ENCODE measurements around the gene EMC8. TPM values are rescaled to one million over a fixed set of nuclear protein-coding genes. Genes with fewer than 3 reads are reported as not detected.

The EMC8 gene
- total RNA-seq, 1 donor from 2014 or later, result 12.3 TPM

DNA sequence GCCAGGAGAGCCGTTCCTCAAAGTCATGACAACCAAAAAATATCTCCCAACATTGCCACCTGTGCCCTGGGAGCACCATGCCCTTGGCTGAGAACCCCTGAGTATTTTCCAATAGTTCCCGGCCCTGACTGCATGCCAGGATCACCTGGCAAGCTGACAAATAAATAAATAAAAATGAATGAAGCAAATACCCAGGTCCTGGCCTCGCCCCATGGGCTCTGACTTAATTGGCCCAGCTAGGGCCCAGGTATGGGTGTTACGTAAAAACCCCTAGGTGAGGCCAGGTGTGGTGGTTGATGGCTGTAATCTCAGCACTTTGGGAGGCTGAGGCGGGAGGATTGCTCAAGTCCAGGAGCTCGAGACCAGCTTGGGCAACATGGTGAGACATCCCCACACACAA is 45.8 kb downstream of the EMC8 start:
- no peak for DNase-seq

DNA sequence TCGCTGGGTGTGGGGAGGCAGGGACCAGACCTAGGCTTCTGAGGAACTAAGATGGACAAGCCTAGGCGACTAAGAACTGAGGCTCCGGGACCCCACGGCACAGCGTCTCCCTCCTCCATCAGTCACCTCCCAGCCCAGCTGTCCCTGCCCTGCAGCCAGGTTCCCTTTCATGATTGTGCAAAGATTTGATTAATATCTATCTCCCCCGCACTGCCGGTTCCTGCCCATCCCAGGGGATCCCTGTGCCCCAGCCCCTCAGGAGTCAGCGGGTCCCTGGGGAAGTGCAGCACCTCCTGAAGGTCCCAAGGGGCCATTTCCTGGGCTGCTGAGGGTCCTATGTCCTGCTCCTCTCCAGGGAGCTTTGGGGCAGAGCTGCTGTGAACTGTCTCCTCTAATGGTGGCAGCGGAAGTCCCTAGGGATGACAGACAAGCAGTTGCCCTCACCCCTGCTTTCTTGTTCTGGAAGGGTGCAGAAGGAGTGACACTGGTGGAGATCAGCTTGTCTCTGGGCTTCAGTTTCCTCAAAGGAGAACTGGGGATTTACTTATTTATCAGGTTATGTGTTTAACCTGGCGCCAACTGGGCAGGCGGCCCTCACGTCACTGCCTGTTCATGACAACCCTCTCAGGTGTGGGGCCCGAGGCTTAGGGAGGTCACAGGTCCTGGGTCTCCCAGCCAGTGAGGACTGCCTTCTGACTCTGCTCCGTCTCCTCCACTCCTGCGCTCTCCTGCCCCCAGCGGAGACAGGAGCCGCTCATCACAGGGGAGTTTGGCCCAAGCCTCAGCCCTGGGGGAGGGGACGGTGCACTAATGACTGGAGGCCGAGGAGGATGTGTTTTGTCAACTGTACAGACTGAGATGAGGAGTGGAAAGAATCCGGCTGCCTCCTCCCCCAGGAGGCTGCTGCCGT is 46.6 kb downstream of the EMC8 start:
- DNase-seq, result no peak

- DNase-seq, result no peak
These were observed 47.4 kb downstream of the EMC8 start for GRCh38 chr16:85751698-85752501.

DNA sequence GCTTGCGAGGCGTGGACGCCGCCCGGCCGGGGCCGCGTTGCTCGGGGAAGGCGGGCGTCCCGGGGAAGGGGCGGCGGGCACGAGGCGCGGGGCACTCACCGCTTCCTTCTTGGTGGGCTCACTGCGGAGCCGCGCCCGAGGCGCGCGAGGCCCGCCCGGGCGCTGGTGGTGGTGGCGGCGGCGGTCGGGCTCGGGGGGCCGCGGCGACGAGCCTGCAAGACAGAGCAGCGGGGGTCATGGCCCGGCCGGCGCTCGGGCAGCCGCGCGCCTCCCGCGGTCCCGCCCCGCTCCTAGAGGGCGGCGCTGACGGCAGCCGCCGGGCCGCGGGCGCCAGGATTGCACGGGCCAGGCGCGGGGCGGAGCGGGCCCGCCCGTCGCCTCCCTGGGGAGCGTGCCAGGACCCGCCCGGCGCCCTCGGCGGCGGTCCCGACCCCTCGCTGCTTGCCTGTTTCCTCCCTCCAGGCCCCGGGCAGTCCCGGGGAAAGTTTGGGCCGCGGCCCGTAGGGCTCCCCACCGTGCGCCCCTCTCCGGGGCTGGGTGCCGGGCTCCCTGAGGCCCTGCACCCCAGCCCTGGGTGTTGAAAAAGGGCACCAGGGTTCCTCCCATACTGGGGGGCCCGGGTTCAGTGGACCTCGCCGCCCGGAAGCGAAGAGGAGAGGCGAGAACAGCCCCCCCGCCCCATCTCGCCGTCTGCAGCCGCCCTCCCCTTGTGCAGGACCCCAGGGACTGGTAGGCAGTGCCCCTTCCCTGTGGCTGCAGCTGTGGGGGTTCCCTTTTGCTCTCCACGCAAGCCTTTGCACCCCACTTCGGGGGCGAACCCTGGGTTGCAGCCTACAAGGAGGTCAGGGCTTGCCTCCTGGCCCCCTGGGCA is 48.3 kb downstream of the EMC8 start, which contains the start of gene C16orf74:
Gene C16orf74, minus strand, starts transcription at position 270 of the 871 bp plus-strand sequence. CDS start 15,879 bp downstream, outside the sequence.
- no peak for DNase-seq

DNA sequence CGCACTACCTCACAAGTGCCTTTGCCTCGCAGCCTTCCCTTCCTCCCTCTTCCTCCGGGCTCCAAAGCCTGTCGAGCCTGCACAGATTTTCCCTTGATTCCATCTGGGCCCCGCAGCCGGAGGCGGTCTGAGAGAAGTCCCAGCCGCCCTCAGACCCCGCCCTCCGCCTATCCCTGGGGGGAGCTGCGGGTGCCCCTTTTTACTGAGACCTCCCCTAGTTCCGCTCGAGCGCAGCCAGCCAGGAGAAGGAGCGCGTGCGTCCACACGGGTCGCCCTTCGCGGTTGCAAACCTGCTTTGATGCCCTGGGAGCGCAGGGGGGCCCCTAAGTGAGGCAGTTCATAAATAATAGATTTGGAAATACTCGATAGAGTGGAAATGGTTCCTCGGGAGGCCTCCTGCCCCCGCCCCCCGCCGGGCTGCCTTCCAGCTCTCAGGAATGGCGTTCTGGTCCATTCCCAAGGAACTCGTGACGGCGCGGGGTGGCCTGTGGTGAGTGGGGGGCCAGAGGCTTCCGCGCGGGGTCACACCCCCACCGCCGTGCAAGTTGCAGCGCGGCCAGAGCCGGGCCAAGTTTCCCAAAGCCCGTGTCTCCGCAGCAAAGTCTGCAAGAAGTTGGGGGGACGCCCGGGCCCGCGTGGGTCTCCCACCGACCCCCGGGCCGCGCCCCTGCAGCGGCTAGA is 49.1 kb downstream of the EMC8 start:
- DNase-seq, result peak; percentile 21

DNA sequence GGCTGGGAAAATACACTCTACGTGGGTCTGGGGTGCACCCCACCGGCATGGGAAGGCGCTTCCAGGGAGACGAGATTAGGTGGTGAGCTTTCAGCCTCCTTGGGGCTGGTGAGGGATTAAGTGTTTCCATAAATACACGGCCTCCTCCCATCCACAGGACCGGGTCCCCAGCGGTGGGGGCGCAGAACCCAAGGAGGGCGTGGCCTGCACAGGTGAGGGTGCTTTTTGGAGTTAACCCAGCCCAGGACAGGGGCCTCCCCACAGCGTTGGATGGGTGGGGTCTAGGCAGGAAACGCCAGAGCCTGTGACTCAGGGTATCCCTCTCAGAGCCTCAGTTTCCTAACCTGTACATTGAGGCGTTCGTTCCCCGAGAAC is 49.6 kb downstream of the EMC8 start:
- no peak for DNase-seq

DNA sequence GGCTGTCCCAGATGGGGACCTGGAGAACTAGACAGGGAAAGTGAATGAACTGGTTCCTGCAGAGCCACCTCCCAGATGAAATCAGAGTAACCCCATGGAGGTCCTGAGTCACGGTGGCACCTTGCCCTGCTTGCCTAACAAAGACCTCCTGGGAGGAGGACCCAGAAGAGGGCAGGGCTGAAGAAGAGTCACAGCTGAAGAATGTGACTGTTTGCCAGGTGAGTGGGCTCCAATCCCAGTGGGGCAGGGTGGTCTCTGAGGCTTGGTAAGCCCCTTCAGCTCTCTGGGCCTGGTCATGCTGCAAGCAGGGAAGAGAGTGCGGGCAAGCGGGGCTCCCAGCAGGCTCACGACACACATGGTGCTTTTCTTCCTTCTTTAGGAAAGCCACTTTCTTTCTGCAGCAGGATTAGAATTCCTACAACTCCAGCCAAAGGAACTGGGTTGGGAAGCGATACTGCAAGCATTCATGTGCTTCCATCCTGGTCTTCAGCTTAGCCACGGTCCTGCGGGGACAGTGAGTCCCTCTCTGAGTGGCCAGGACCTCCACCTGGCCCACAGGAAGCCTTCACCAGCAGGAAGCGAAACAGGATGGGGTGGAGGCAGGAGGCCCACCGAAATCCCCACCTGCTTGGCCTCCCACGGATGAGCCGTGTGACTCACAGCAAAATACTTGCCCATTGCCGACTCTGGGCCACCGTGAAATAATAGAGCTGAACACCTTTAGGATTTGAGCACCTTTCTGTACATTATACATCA is 52.7 kb downstream of the EMC8 start:
- DNase-seq, result no peak

DNA sequence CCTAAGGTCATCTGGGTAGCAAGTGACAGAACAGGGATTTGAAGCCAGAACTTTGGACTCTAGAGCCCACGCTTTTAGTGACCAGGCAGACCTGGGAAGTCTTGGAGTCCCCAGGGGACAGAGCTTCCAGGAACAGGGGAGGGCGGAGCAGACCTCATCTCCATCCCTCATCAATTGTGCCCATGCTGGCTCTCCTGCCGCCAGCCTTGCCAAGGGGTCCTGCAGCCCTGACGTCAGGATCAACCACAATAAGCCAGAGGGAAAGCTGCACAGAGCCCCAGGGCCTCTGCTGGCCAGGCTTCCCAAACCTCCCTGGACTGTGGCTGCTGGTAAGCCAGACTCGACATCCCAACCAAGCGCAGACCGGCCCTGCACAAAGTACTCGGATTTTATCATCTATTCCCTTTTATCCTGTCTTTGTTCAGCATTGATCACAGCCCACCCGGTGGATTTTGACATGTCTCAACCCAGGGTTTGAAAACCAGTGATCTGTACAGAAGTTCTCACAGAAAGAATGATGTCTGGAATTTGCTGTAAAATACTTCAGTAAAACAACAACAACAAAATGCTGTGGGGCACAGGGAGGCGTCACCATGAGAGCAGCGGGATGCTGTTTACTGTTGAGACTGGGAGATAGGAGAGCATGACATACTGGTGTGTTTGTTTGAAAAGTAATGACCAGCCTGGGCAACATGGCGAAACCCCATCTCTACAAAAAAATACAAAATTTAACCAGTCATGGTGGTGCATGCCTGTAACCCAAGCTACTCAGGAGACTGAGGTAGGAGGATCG is 60.2 kb downstream of the EMC8 start:
- no peak for DNase-seq

DNA sequence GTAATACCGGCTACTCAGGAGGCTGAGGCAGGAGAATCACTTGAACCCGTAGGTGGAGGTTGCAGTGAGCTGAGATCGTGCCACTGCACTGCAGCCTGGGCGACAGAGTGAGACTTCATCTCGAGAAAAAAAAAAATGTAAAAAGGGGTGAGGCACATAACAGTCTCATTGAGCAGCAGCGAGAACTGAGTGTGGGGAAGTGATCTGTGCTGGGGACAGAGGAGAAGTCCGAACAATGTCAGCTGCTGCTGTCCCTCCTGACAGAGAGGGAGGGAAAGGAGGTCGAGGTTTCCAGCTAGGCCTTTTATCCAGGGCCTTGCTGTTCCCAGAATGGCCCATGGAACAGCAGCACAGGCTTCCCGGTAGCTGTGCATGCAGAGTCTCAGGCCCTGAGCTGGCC is 62.4 kb downstream of the EMC8 start:
- no peak for DNase-seq

DNA sequence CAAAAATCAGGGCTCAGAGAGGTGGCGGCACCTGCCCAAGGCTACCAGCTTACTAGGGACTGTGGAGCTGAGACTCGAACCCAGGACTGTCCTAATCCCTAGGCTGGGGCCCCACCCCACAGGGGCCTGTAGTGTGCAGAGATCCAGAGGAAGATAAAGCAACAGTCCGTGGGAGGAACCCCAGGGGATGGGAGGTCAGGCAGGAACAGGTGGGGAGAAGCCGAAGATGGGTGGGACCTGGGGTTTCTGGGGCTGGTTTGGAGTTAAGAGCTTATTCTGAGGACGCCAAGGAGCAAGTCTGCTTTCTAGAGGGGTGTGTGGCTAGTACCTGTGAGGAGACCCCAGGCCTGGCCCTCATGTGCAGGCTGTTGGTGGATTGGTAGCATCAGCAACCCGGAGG is 63.4 kb downstream of the EMC8 start:
- no peak for DNase-seq

DNA sequence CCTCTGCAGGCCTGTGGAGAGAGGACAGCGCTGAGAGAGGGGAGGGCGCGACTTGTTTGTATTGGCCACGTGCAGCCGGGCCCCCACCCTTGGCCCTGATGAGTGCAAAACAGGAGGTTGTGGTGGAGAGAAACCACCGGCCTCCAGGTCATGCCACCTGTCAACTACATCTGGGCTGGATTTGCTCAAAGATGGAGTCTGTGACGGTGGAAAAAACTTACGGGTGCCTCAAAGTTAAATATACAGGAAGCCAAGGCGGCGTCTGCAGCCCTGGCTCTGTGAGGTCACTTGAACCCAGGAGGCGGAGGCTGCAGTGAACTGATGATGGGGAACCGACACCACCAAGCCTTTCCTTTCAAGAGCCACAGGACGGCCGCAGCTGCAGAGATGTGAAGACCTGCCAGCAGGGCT is 64.1 kb downstream of the EMC8 start:
- DNase-seq, result no peak

DNA sequence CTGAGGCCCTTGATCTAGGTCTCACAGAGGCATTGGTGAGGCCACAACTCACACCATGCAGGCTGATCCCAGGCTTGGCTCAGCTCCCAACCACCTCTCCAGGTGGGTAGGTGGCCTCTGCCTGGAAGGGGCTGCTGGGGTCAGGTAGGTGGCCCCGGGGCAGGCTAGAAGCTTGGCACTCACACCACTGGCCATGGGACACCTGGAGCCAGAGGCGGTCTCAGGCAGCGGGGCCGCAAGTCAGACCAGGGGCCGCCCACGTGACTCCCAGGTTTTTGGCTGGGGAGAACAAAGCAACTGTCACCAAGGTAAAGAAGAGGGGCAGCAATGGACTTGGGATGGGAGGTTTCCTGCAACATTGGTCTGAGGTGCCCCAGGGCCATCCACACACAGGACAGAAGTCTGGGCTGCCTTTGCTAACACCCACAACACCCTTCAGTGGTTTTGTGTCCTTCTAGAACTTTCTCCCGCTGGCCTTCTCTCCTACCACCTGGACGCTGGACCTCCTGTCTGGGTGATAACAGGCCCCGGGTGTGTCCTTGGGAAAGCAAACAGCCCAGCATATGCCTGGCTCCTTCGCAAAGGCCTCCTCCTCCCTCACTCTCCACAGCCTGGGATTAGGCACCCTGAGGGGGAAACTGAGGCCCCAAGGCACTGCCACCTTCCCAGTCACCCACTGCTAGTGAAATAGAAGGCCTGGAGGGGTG is 64.9 kb downstream of the EMC8 start:
- DNase-seq, result no peak

GRCh38 chr16:85733839-85734170 is 65.5 kb downstream of the EMC8 start:
- DNase-seq, result no peak

- no peak for DNase-seq
These were observed 66.0 kb downstream of the EMC8 start for GRCh38 chr16:85733155-85733838.

DNA sequence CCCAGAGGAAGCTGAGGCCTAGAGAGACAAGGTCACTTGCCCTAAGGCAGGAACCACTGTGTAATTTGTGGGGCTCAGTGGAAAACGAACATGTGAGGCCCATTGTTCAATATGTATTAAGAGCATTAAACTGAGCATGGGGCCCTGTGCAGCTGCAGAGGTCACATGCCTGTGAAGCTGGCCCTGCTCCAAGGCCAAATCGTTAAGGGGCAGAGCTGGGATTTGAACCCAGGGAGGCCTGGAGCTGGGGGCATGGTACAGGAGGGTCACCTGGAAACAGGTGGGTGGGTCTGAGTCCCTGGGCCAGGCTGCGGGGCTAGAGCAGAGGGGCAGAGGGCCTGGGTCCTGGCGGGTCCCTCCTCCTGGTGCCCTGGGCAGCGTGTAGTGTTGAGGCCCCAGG is 68.2 kb downstream of the EMC8 start:
- no peak for DNase-seq

GRCh38 chr16:85730186-85730465 is 69.2 kb downstream of the EMC8 start:
- no peak for DNase-seq

GRCh38 chr16:85729452-85730185 is 69.7 kb downstream of the EMC8 start:
- no peak for DNase-seq

DNA sequence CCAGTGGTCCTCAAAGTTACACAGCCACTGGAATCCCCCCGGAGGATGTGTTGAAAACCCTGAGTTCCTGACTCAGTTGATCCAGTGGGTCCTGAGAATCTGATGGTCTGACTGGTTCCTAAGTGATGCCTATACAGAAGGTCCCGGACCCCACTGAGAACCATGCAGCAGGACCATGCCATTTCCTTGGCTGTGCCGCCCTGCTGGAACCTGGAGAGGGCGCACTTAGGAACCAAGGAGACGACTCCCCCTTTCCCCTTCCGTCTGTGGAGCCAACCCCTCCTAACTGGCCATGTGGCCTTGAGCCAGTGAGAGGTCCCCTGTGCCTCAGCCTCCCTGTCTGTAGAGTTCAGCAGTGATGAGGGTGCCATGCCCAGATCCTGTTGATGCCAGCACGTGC is 70.5 kb downstream of the EMC8 start:
- no peak for DNase-seq
